ENCODE results near the gene CDH4.

The CDH4 gene

GRCh38 chr20:61797971-61798411, 545.9 kb downstream of the CDH4 start:
- DNase-seq (ENCODE audit: low read depth, low spot score) = no peak
- no peak overlapping the region for H3K27ac ChIP-seq

- H3K27ac ChIP-seq = no peak overlapping the region
- DNase-seq (ENCODE audit: low read depth, low spot score) = no peak
Observed at GRCh38 chr20:61798632-61799031, 546.6 kb downstream of the CDH4 start.

- H3K27ac ChIP-seq = no peak overlapping the region
- no peak for DNase-seq (ENCODE audit: low read depth, low spot score)
Observed at GRCh38 chr20:61799394-61799923, 547.4 kb downstream of the CDH4 start.

- no peak for DNase-seq (ENCODE audit: low read depth, low spot score)
- H3K27ac ChIP-seq = no peak overlapping the region
Observed at GRCh38 chr20:61799928-61800327, 547.9 kb downstream of the CDH4 start.

GRCh38 chr20:61800359-61801064, 548.5 kb downstream of the CDH4 start:
- DNase-seq (ENCODE audit: low read depth, low spot score) = no peak
- H3K27ac ChIP-seq = no peak overlapping the region

DNA sequence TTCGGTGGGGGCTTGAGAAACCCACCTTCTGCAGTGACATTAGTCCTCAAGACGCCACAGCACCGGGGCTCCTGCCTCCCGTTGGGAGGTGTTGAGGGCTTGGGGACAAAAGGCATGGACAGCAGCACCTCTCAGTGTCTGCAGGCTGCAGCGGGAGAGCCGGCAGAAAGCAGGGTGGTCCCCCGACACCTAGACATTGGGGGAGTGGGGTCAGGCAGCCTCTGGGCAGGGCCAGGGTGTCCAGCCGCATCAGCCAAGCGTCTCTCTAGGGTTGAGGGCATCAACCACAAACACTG, 549.0 kb downstream of the CDH4 start:
- no peak for DNase-seq (ENCODE audit: low read depth, low spot score)
- no peak overlapping the region for H3K27ac ChIP-seq

GRCh38 chr20:61801428-61801827, 549.4 kb downstream of the CDH4 start:
- no peak overlapping the region for H3K27ac ChIP-seq
- DNase-seq (ENCODE audit: low read depth, low spot score) = no peak

- no peak for DNase-seq (ENCODE audit: low read depth, low spot score)
- no peak overlapping the region for H3K27ac ChIP-seq
Observed at GRCh38 chr20:61801857-61802442, 549.9 kb downstream of the CDH4 start.

- no peak for DNase-seq (ENCODE audit: low read depth, low spot score)
- H3K27ac ChIP-seq = no peak overlapping the region
Observed at GRCh38 chr20:61802721-61803311, 550.8 kb downstream of the CDH4 start.

DNA sequence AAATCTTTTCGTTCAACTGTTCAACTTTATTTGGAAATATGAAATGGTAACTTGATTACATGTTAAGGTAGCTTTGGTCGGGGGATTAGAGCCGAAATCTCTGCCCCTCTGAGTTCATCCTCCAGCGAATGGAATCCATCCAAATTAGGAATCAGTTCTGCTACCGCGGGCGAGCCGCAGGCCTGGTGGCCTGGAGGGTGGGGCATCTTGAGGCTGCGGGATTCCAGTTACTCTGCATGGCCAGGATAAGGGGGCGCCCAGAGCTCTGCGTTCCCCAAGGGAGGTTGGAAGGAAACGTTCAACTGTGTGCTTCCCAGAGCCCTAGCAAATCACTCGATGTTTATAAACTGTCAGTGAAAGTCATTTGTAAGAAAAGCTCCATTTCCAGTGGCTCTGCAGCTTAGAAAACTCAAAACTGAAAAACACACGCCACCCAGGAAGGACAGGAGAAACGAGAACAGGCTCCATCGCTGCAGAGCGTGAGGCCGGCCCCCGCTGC, 551.4 kb downstream of the CDH4 start:
- DNase-seq (ENCODE audit: low read depth, low spot score) = no peak
- no peak overlapping the region for H3K27ac ChIP-seq

GRCh38 chr20:61803915-61804751, 552.1 kb downstream of the CDH4 start:
- no peak for DNase-seq (ENCODE audit: low read depth, low spot score)
- H3K27ac ChIP-seq = no peak overlapping the region

DNA sequence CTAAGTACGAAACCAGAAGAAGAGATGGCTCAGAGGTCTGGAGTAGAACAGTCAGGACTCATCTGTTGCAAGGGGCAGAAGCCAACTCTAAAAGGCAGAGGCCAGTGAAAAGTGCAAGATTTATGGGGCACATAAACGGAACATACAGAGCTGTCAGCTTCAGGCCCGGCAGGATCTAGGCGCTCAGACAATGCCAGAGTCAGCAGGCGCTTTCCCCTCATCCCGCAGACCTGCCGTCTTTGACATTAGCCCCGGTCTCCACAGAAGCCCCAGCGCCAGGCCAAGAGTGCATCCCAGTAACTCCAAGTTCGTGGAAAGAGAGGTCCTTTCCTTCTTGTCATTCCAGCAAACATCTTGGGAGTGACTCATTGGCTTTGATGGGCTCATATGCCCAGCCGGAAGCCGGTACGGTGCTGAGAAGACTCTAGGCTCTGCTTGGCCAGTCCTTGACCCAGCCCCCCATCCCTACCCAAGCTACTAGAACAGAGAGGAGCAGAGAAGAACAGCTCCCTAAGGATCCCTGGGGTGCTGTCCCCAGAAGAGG, 552.8 kb downstream of the CDH4 start:
- no peak for DNase-seq (ENCODE audit: low read depth, low spot score)
- no peak overlapping the region for H3K27ac ChIP-seq

GRCh38 chr20:61805365-61805764, 553.3 kb downstream of the CDH4 start:
- no peak overlapping the region for H3K27ac ChIP-seq
- no peak for DNase-seq (ENCODE audit: low read depth, low spot score)

GRCh38 chr20:61805781-61806180, 553.7 kb downstream of the CDH4 start:
- no peak for DNase-seq (ENCODE audit: low read depth, low spot score)
- no peak overlapping the region for H3K27ac ChIP-seq

DNA sequence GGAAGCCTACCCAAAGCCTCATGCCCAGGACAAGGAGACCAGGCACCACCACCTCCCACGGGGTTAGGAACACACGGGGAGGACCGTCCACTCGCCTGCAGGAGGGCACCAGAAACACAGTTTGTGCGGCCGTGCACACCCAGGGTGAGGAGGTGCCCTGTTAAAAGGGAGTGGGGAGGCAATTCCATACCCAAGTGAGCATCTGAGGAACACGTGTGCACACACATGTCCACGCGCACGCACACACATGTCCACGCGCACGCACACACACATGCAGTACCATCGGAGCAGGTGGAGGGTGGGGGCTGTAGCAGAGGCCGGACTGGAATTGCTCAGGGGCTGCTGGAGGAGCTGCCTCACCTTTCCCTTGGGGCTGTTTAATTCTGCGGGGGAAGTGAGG, 554.3 kb downstream of the CDH4 start:
- no peak for DNase-seq (ENCODE audit: low read depth, low spot score)
- H3K27ac ChIP-seq = no peak overlapping the region

DNA sequence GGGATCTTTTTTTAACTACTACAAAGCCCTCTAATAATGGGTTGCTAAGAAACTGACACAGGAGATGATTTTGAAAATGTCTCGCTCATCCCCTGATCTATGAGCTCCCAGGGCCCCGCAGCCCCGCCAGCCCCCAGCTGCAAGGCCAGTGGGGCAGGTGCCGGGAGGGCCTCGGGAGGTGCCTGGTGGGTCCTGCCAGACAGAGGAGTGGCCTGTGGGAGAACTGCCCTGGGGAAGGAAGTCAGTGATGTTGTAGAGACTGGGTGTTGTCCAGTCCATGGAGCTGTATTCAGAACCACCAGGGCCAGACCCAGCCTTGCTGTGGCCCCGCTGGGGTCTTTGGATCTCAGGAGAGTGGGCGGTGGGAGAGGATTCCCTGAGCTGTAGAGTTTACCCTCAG, 554.9 kb downstream of the CDH4 start:
- H3K27ac ChIP-seq = no peak overlapping the region
- no peak for DNase-seq (ENCODE audit: low read depth, low spot score)

DNA sequence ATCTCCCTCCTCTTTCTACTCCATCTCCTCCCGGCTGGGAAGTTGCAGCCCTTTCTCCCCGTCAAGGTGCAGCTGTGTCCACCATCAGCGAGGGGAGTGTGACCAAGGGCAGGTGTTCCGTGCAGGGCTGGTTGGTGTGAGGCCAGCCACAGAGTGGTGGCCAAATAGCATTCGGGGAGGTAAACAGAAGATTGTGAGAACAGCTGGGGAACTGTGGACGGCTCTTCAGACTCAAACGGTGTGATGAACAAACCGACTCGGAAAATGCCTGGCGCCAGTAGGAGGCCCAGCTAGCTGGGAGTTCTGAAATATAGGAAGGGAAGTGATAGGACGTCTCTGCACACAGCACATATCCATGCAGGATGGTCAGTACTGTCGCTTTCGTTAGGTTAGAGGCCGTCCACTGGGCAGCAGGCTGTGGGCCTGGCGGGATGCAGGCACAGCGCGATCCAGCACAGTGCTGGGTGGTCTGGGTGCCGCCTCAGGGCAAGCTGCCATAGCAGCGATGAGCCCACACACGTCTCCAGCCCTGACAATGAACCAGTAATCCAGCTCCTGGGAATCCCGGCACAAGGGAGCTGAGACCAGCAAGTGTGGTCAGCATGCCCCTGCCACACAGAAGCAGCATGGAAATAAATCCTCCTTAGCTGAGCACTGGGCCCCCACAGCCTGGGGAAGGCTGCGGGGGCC, 555.6 kb downstream of the CDH4 start:
- no peak overlapping the region for H3K27ac ChIP-seq
- no peak for DNase-seq (ENCODE audit: low read depth, low spot score)

DNA sequence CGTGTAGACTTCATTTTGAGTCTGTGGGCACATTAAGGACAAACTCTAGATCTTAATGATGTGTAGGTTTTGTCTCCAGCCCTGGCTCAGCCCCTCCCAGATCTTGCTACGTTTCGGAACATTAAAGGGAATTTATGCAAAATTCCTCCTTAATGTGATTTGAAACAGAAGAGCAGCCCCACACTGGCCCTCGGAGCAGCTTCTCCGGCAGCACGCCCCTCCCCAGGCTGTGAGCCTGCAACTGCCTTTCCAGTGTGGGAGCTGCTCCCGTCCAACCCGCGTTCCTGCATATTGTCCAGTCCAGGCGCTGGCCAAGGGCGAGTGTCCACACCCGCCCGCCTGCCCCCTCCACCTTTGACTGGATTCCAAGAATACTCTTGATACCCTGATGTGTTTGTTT, 556.4 kb downstream of the CDH4 start:
- no peak for DNase-seq (ENCODE audit: low read depth, low spot score)
- H3K27ac ChIP-seq = no peak overlapping the region

DNA sequence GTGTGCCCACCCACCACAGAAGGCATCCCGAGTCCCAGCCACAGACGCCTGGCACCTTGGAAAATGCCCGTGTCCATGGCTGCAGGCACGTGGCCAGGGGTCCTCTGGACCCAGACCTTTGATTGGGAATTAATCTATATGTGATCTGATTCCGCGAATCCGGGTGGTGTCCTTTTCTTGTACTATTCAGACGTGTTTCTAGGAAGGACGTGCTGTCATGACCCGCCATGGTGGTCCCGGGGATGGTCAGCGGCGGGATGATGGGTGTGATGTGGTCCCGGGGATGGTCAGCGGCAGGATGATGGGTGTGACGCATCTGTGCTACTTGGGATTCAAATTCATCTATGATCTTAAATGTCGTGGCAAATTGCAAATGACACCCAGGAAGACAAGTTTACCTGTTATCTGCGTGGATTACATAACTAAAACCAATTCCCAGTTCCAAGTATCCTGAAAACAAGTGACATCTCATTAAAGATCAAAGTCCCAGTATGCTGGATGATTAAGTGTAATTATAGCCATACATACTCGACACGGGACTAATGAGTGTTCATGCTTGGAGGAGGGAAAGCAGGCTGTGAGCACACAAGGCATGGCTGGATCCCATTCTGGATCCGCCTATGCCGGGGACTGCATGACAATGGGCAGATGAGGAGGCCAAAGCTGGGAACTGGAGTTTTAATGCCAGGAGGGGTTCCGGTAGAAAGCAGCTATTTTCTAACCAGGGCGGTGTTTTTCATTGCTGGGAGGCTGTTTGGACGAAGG, 557.1 kb downstream of the CDH4 start:
- no peak for DNase-seq (ENCODE audit: low read depth, low spot score)
- H3K27ac ChIP-seq = no peak overlapping the region
